Left lobe of liver (tissue), 2 donors: ENCODE data around the gene NXPE3. TPM values are rescaled to one million over a fixed set of nuclear protein-coding genes. Genes with fewer than 3 reads are reported as not detected.
"Not testable (repeated sequence)": the region's sequence is repeated elsewhere in the genome, so short reads cannot be mapped to it uniquely, and the experiment has no call there.

Experiments used
- ATAC-seq: fragments of 200-7000 bp; cut with Tn5 transposase; one replicate; pipeline ENCODE4 v1.9.1; 2020; ENCODE audit warnings: mild to moderate bottlenecking, moderate library complexity
- DNase-seq: peaks from one replicate; pipeline ENCODE4 v3.0.0-alpha.2; 2020; ENCODE audit warnings: low spot score
- total RNA-seq: library from RNA; stranded (reverse); gene quantifications from one replicate; pipeline ENCODE4 v1.2.1, GENCODE V29; 2021
- donor health status: DM: no; HTN: no; CAD: no; lungs with moderate emphysema.
- donor health status: DM: no; HTN: yes; CAD: no.

NXPE3 gene
- total RNA-seq = 1.3 TPM

DNA sequence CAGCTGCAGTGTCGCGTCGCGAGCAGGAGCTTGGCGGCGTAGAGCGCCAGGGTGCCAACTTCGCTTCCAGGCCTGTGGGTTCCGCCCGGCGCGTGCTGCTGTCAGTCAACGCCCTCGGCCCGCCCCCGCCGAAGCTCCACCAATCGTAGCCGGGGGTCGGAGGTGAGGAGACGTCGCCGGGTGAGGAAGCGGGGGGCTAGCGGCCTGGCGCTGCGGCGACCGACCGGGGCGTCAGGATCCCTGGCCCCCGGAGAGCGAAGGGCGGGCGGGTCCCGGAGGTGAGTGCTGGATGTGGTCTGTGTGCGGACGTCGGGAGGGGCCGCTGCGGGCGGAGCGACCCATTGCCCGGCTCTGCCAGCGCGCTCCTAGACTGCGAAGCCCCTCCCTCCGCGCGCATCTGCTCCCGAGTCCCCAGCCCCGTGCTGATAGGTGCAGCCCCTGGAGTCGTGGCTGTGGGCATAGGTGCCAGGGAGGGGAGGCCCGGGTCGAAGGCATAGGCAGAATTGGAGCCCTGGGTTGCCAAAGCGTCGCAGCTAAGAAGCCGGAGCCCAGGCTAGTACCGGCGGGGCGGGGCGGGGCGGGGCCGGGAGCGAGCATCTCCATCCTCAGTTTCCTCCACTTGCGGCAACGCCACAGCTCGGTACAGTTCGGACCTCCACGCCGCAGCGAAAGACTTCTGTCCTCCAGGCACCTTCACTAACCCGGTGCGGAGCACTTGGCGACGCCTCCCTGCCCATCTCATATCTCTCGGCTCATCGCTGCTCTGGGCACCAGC is at the start of gene NXPE3:
TSS of gene NXPE3 (plus strand) at position 165 of the 775 bp plus-strand sequence. CDS start 6,386 bp downstream, outside the sequence.
- peak; percentile 96 for ATAC-seq
- DNase-seq = peak; percentile 82

DNA sequence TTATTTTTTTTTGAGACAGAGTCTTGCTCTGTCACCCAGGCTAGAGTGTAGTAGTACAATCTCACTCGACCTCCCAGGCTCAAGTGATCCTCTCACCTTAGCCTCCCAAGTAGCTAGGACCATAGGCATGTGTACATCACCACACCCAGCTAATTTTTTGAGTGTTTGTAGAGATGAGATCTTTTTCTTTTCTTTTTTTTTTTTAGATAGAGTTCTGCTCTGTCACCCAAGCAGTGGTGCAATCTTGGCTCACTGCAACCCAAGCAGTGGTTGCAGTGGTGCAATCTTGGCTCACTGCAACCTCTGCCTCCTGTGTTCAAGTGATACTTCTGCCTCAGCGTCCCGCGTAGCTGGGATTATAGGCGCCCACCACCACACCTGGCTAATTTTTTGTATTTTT is 49.4 kb upstream of the NXPE3 start:
- DNase-seq (no peak), ATAC-seq (no peak)

DNA sequence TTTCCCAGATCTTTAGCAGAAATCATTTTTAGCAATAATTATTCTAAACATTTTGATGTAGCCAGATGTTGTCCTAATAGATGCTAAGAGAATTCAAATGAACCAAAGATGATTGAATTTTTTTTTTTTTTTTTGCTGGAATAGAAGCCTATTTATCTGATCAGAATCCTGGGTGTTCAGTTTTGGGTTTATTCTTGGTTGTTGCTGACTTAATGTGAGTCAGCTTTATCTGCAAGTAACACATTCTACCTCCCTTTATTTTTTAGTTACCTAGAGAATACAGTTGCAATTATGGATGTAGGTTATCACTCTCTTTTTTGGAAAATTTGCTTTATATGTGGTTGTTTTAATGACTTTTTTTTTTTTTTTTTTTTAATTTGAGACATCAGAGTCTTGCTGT is 48.2 kb upstream of the NXPE3 start:
- ATAC-seq (no peak), DNase-seq (no peak)

DNA sequence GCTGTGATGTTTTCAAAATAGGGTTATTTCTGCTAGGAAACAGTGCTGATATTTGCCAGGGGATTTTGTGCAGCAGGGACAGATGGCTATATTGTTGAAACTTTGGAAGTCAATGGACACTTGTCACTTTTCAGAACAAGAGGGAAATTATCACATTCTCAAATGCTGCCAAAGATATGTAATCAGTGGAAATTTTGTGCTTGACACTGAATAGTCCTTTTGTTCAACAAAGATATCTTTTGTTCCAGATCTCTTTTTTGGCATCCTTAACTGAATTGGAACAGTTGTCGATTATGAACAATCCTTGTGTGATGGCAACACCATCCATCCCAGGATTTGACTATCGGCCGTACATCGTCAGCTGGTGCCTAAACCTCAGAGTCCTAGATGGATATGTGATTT is 46.8 kb upstream of the NXPE3 start:
- ATAC-seq (no peak), DNase-seq (no peak)

DNA sequence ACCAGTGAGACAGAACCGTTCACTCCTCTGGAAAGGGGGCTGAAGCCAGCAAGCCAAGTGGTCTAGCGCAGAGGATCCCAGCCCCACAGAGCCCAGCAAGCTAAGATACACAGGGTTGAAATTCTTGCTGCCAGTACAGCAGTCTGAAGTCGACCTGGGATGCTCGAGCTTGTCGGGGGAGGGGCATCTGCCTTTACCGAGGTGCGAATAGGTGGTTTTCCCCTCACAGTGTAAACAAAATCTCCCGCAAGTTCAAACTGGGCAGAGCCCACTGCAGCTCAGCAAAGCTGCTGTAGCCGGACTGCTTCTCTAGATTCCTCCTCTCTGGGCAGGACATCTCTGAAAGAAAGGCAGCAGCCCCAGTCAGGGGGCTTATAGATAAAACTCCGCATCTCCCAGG is 43.2 kb upstream of the NXPE3 start:
- ATAC-seq (no peak), DNase-seq (no peak)

DNA sequence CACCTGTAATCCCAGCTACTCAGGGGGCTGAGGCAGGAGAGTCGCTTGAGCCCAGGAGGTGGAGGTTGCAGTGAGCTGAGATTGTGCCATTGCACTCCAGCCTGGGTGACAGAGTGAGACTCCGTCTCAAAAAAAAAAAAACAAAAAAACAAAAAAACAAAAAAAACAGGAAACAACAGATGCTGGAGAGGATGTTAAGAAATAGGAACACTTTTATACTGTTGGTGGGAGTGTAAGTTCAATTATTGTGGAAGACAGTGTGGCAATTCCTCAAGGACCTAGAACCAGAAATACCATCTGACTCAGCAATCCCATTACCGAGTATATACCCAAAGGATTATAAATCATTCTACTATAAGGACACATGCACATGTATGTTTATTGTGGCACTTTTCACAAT is 37.1 kb upstream of the NXPE3 start:
- not testable (repeated sequence) for DNase-seq, ATAC-seq

DNA sequence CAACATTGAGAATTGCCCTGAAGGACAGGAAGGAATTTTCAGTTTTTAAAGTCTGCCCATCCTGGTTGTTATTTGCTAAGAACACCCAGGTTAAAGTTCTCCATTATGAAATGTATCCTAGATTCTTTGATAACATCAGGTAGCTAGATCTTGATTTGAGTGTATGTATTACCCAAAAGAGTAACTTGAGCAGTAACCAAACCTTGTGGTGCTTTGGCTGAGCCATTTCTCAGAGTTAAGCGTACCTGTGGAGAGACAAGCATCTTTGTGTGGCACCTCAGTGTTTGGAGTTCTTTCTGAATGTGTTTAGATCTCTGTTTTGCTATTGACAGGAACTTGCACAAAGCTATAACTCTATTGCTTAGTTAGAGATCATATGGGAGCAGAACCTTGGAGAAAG is 34.2 kb upstream of the NXPE3 start:
- no peak for ATAC-seq
- no peak for DNase-seq

DNA sequence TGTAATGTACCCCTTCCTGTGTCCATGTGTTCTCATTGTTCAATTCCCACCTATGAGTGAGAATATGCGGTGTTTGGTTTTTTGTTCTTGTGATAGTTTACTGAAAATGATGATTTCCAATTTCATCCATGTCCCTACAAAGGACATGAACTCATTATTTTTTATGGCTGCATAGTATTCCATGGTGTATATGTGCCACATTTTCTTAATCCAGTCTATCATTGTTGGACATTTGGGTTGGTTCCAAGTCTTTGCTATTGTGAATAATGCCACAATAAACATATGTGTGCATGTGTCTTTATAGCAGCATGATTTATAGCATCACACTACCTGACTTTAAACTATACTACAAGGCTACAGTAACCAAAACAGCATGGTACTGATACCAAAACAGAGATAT is 33.1 kb upstream of the NXPE3 start:
- not testable (repeated sequence) for DNase-seq, ATAC-seq

DNA sequence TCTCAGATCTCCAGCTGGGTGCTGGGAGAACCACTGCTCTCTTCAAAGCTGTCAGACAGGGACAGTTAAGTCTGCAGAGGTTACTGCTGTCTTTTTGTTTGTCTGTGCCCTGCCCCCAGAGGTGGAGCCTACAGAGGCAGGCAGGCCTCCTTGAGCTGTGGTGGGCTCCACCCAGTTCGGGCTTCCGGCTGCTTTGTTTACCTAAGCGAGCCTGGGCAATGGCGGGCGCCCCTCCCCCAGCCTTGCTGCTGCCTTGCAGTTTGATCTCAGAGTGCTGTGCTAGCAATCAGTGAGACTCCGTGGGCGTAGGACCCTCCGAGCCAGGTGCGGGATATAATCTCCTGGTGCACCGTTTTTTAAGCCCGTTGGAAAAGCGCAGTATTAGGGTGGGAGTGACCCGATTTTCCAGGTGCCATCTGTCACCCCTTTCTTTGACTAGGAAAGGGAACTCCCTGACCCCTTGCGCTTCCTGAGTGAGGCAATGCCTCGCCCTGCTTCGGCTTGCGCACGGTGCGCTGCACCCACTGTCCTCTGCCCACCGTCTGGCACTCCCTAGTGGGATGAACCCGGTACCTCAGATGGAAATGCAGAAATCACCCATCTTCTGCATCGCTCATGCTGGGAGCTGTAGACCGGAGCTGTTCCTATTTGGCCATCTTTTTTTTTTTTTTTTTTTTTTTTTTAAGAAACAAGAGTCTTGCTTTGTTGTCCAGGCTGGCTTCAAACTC is 25.5 kb upstream of the NXPE3 start:
- not testable (repeated sequence) for DNase-seq, ATAC-seq

DNA sequence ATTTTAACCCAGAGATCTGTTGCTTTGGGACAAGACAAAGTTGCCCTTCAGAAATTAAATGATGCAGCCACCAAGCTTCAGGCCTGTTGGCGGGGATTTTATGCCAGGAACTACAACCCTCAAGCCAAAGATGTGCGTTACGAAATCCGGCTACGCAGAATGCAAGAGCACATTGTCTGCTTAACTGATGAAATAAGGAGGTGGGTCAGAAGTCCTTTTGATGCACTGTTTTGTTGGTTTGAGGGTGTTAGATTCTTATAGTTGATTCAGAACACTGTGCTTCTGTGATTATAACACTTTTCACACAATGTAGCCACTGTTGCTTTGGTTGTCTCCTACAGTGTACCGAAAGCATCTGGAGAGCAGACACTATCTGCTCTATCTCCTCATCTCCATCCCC is 20.8 kb upstream of the NXPE3 start:
- ATAC-seq (no peak), DNase-seq (no peak)

DNA sequence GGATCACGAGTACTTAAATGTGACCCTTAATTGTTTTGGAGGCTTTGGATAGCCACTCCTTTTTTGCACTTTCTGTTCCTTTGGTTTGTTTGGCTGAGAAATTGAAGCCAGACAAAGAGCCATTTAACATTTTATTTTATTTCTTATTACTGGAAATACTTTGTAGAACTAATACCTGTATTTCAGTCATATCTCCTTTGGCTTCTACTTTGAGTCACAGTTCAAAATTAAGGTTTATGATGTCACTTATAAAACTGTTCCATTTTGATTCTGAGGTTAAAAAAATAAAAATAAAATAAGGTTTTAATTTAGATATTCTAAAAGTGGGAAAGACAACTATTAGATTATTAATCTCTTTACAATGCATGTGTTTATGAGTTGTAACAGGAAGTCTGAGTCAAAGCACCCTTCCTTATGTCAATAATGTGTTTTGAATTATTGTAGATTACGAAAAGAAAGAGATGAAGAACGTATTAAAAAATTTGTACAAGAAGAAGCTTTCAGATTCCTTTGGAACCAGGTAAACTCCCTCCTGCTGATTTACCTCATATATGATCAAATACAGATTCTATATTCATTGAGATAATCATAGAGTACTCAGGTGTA is 16.9 kb upstream of the NXPE3 start:
- ATAC-seq (no peak), DNase-seq (no peak)

DNA sequence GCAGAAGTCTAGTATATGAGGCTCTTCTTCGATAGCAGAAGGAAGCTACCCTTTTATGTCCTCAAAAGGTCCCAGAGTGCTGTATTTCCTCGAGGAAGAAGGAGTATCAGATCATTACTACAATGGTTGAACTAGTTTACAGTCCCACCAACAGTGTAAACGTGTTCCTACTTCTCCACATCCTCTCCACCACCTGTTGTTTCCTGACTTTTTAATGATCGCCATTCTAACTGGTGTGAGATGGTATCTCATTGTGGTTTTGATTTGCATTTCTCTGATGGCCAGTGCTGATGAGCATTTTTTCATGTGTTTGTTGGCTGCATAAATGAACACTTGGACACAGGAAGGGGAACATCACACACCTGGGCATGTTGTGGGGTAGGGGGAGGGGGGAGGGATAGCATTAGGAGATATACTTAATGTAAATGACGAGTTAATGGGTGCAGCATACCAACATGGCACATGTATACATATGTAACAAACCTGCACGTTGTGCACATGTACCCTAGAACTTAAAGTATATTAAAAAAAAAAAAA is 1.2 kb upstream of the NXPE3 start:
- ATAC-seq = not testable (repeated sequence)

DNA sequence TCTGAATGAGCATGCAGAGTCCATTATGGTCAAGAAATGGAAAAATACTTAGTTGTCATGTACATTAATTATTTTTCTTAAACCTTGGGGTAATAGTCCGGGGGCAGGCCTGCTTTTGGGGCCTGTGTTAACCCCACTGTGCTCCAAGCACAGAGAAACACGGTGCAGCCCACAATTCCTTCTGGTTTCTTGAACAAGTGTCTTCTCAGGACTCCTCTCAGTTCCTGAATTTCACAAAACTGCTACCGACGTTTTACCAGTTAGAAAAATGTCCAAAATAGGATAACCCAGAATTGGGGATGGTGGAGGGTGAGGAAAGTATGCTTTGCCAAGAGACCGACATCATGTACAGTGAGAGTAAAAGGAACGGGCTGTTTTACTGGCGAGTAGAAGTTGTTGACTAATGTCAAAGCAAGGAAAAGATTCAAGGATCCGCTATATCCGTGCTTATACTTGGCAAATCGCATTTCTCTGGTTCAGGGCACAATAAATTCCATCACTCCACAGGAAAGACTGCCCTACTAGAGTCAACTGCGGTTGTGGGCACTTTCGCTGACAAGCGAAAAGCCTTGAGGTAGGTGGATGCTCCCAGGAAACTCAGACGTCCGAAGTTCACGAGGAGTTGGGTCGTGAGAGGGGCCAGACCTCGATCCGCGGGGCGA is 495 bp upstream of the NXPE3 start:
- ATAC-seq (no peak), DNase-seq (no peak)

More for the DNA sequence above, 1.2 kb upstream of the NXPE3 start:
- not testable (repeated sequence) for DNase-seq

DNA sequence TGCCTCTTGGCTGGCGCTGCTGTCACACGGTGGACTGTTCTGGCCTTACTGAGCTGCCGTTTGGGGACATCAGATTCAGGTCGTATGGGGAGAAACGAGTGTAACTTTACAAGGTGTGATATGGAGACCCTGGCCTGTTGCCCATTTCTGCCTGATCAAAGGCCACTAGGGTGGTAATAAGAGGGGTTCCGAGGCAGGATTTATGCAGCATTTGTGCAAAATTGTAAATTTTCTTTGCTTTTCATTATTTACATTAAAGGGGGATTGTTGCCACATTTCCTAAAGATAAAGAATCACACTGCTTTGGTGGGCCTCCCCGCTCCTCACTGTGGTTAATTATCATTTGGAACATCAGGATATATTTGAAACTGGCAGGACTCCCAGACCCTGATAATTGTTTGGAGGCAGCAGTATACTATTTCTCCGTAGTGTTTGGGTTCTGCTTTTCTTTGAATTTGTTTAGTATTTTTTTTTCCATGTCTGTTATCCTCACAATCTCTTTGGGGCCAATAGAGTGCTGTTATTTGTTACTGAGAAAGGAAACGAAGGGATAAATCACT is 891 bp downstream of the NXPE3 start:
- ATAC-seq = no peak
- no peak for DNase-seq

DNA sequence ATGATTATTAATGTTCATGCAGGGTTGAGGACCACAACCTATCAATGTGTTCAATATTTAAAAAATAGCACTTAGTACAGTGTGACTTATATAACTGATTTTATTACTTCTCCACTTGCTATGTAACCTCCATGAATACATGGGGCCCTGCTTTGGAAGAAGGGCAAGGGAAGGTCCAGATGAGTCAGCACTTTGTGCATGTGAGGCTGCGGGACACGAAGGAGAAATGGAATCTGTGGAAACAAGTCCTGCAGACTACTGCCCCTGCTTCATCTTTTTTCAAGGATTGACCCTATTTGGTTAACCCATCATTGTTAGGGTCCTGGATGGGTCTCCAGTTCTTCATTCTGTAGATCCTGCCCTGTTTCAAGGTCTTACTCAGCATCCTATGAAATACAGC is 1.6 kb downstream of the NXPE3 start:
- DNase-seq (no peak), ATAC-seq (no peak)

DNA sequence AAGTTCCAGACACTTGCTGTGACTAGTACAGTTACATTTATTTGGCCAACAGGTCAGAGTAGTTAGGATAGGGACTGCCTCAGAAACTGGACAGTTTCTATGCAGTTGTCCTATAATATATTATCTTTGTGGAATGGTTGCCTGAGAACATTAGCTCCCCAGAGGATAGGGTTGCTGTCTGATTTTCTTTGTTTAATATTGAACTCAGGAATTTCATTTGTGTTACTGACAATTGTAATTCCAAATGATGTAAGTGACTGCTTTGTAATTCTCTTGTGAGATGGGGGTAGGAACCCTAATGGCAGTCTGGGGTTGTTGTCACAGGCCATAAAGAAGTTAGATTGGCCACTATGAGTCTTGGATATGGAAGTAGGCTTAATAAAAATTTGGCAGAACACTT is 2.2 kb downstream of the NXPE3 start:
- no peak for ATAC-seq

DNA sequence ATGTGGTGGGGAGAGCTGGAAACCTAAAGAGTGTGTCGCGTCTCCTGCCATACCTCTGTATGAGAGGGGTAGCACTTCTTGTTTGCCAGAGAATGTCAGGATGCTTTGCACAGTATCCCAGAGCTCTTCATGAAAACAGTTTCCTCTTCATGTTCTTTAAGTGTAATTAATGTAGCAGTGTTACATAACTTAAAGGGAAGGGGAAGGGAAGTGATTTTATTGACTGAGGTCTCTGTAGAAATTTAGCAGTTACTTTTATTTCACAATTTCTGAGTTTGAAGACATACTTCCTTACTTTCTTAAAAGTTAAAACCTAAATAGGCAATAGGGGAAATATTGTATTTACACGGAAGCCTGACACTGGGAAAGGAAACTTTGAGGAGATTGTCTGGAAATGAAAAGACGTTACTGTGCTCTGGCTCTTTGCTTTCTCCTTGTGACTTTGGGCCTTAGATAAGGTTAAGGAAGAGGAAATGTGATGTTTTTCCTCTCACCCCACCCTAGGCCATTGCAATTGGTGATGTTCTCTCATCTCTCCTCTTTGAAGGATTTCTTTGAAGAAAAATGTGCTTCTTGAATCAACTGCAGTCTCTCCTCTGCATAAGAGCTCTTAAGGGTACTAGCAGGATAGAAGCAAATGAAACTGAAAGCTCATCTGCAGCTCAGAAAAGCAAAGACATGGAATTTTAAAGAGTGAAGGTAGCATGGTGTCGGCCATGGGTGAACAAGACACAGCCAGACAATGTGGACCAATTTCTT is 6.0 kb downstream of the NXPE3 start:
- ATAC-seq = peak; percentile 61
- DNase-seq = no peak

More for the DNA sequence above, 2.2 kb downstream of the NXPE3 start:
- DNase-seq = no peak

DNA sequence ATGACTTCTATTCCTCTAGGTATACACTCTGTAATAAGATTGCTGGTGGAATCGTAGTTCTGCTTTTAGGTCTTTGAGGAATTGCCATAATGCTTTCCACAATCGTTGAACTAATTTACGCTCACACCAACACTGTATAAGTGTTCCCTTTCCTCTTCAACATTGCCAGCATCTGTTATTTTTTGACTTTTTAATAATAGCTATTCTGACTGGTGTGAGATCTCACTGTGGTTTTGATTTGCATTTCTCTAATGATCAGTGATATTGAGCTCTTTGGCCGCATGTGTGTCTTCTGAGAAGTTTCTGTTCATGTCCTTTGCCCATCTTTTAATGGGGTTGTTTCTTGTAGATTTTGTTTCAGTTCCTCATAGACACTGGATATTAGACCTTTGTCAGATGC is 12.8 kb downstream of the NXPE3 start:
- no peak for ATAC-seq
- no peak for DNase-seq

DNA sequence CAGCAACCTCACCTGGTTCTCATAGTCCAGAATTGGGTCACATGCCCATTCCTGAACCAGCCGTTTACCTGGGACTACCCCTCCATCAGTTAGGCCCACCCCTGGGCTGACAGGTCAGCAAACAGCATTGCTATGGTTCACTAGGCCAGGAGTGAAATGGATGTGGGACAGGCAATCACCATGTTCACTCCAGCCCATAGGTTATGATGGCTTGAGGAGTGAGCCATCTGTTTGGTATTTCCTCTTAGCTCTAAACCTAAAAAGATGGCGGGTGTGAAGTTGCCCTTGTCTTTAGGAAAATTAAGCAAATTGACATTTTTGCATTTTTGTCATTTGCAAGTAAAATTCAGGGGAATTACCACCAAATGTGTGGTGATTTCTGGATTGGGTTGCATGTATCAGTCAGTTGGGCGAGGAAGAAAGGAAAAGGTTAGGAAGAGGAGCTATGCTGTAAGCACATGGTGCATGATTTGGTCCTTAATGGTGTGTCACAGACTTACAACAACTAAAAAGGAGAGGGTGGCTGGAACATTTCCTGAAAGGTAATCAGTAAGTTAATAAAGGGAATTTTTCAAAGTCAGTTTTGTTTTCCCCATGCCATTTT is 17.2 kb downstream of the NXPE3 start:
- DNase-seq (no peak), ATAC-seq (no peak)

DNA sequence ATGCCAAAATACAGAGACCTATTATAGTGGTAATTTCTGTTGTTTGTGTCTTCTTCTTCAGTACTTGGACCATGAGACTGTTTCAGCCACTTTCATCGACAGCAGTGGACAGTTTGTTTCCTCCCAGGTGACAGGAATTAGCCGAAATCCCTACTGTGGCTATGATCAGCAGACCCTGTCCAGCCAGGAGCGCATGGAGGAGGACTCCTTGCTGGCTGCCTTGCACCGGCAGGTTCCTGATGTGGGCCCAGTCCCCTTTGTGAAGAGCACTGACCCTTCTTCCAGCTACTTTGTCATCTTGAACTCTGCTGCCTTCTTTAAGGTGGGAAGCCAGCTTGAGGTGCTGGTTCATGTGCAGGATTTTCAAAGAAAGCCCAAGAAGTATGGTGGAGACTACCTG is 22.2 kb downstream of the NXPE3 start:
- no peak for DNase-seq

More for the DNA sequence above, 22.2 kb downstream of the NXPE3 start:
- no peak for ATAC-seq
